SK-N-MC (cell line): ENCODE results near the gene FREM1.

Source experiments
- EZH2 ChIP-seq: fragments of 200-600 bp; sonication (generic); IDR thresholded peaks from one replicate; pipeline ENCODE4 v1.6.1; 2017; ENCODE audit warnings: antibody characterized with exemption
- POLR2AphosphoS5 ChIP-seq: IDR thresholded peaks from 2 replicates; pipeline ENCODE4 v1.6.1; 2012; ENCODE audit warnings: mild to moderate bottlenecking, low read depth, low read length, borderline replicate concordance

DNA sequence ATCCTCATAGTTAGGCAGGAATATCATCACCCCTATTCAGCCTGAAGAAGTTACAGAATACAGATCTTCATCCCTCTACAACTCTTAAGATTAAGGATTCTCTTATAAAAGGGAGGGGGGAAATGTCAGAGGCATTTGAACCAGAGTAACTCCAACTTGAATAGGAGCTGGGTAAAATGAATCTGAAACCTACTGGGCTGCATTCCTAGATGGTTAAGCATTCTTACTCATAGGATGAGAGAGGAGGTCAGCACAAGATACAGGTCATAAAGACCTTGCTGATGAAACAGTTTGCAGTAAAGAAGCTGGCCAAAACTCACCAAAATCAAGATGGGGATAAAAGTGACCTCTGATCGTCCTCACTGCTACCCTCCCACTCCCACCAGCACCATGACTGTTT lies 14.4 kb downstream of the FREM1 start:
- TF ChIP-seq EZH2: no peak
- TF ChIP-seq POLR2AphosphoS5: no peak
